ENCODE results near the gene ITGAX.

Gene ITGAX

DNA sequence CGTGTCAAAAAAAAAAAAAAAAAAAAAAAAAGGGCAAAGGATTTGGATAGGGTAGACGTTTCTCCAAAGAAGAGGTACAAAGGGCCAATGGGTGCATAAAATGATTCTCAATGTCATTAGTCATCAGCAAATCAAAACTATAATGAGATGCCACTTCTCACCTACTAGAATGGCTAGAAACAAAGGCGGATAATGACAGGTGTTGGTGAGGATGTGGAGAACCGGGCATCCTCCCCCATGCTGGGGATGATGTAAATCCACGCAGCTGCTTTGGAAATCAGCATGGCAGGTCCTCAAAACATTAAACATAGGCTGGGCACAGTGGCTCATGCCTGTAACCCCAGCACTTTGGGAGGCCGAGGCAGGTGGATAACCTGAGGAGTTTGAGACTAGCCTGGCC, 9.4 kb downstream of the ITGAX start:
- CTCF ChIA-PET, result no interaction called here
- no peaks in the 10 kb centered on the region for H3K9me3 ChIP-seq (ENCODE audit: control extremely low read depth in 1 of 5, control insufficient read depth in 4 of 5, insufficient read depth in 2 of 5, low read depth in 1 of 5, low read length in 4 of 5)
- WGBS (ENCODE audit: insufficient coverage), result no CpG with 5 or more reads among the region's 6 CpGs
- peaks cover 6 to 20% (median 15%) of the 10 kb centered on the region in 4 experiments for H3K4me1 ChIP-seq (ENCODE audit: control extremely low read depth in 1 of 4, control insufficient read depth in 4 of 4, insufficient read depth in 4 of 4, low read length in 3 of 4)
- no peak for DNase-seq
- H3K27ac ChIP-seq (ENCODE audit: insufficient read depth in 1 of 2, low read depth in 1 of 2, low read length in 2 of 2, poor library complexity in 1 of 2, severe bottlenecking in 2 of 2), result no peak overlapping the region
- H3K4me3 ChIP-seq (ENCODE audit: control insufficient read depth in 1 of 7, extremely low read depth in 1 of 7, insufficient read depth in 4 of 7, low read depth in 2 of 7, low read length in 6 of 7), result no peak overlapping the region
- POLR2A ChIA-PET, result interaction anchor here (0.7 kb wide), 1 partner anchor 93 kb away, joined by 3 read pairs; no protein-coding TSS in a partner anchor
- no peaks in the 10 kb centered on the region for H3K27me3 ChIP-seq (replicated peaks in 2 of 5; ENCODE audit: control insufficient read depth in 4 of 5, insufficient read depth in 5 of 5, low read length in 4 of 5)
- H3K36me3 ChIP-seq (ENCODE audit: control insufficient read depth in 4 of 4, insufficient read depth in 4 of 4, low read length in 3 of 4), result no peaks in the 10 kb centered on the region

DNA sequence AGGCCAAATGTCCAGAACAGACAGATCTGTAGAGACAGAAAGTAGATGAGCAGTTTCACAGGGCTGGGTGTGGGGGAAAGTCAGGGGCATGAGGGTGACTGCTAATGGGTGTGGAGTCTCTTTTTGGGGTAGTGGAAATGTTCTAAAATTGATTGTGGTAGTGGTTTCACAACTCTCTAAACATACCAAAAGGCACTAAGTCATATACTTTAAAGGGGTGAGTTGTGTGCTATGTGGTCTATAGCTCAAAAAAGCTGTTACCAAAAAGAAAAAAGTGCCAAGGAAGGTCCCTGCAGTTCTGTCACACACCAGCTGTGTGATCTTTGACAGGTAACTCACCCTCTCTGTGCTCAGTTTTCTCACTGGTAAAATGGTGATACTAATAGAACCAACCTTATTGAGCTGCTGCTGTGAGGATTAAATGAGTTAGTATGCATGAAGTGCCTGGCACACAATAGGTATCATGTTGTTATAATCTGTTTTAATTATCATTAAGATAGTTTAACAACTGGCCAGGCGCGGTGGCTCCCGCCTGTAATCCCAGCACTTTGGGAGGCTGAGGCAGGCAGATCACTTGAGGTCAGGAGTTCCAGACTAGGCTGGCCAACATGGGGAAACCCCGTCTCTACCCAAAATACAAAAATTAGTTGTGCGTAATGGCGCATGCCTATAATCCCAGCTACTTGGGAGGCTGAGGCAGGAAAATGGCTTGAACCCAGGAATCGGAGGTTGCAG, 10.3 kb downstream of the ITGAX start:
- peaks cover 6 to 20% (median 15%) of the 10 kb centered on the region in 4 experiments for H3K4me1 ChIP-seq (ENCODE audit: control extremely low read depth in 1 of 4, control insufficient read depth in 4 of 4, insufficient read depth in 4 of 4, low read length in 3 of 4)
- no peaks in the 10 kb centered on the region for H3K9me3 ChIP-seq (ENCODE audit: control extremely low read depth in 1 of 5, control insufficient read depth in 4 of 5, insufficient read depth in 2 of 5, low read depth in 1 of 5, low read length in 4 of 5)
- WGBS (ENCODE audit: insufficient coverage), result 96% methylated on average over 4 of the region's 7 CpGs
- DNase-seq, result no peak
- POLR2A ChIA-PET, result interaction anchor here (0.6 to 0.7 kb wide), 2 partner anchors 9 to 93 kb away, joined by 3 read pairs; no protein-coding TSS in a partner anchor
- H3K27me3 ChIP-seq (replicated peaks in 2 of 5; ENCODE audit: control insufficient read depth in 4 of 5, insufficient read depth in 5 of 5, low read length in 4 of 5), result no peaks in the 10 kb centered on the region
- H3K36me3 ChIP-seq (ENCODE audit: control insufficient read depth in 4 of 4, insufficient read depth in 4 of 4, low read length in 3 of 4), result no peaks in the 10 kb centered on the region
- no peak overlapping the region for H3K4me3 ChIP-seq (ENCODE audit: control insufficient read depth in 1 of 7, extremely low read depth in 1 of 7, insufficient read depth in 4 of 7, low read depth in 2 of 7, low read length in 6 of 7)
- CTCF ChIA-PET, result interaction anchor here (1.3 kb wide), 1 partner anchor 17 kb away, joined by 5 read pairs; no protein-coding TSS in a partner anchor
- no peak overlapping the region for H3K27ac ChIP-seq (ENCODE audit: insufficient read depth in 1 of 2, low read depth in 1 of 2, low read length in 2 of 2, poor library complexity in 1 of 2, severe bottlenecking in 2 of 2)

DNA sequence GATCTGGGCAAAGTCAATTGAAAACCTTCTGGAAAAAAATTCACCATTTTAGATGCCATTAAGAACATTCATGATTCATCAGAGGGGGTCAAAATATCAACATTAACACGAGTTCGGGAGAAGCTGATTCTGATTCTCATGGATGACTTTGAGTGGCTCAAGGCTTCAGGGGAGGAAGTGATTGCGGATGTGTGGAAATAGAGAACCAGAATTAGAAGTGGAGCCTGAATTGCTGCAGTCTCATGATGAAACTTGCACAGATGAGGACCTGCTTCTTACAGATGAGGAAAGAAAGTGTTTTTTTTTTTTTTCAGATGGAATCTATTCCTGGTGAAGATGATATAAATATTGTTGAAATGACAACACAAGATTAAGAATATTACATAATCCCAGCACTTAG, 12.9 kb downstream of the ITGAX start:
- CTCF ChIA-PET, result interaction anchor here (0.7 to 1.6 kb wide), 3 partner anchors 10 to 20 kb away, joined by 3 to 7 read pairs (median 6); no protein-coding TSS in a partner anchor
- no peaks in the 10 kb centered on the region for H3K9me3 ChIP-seq (ENCODE audit: control extremely low read depth in 1 of 5, control insufficient read depth in 4 of 5, insufficient read depth in 2 of 5, low read depth in 1 of 5, low read length in 4 of 5)
- WGBS (ENCODE audit: insufficient coverage), result 3% methylated on average over 3 of the region's 3 CpGs
- H3K27ac ChIP-seq (ENCODE audit: insufficient read depth in 1 of 2, low read depth in 1 of 2, low read length in 2 of 2, poor library complexity in 1 of 2, severe bottlenecking in 2 of 2), result no peak overlapping the region
- DNase-seq, result peak in 2 of 3 donors; percentile 71 to 75
- peaks cover 6 to 20% (median 15%) of the 10 kb centered on the region in 4 experiments for H3K4me1 ChIP-seq (ENCODE audit: control extremely low read depth in 1 of 4, control insufficient read depth in 4 of 4, insufficient read depth in 4 of 4, low read length in 3 of 4)
- H3K36me3 ChIP-seq (ENCODE audit: control insufficient read depth in 4 of 4, insufficient read depth in 4 of 4, low read length in 3 of 4), result no peaks in the 10 kb centered on the region
- no peaks in the 10 kb centered on the region for H3K27me3 ChIP-seq (replicated peaks in 2 of 5; ENCODE audit: control insufficient read depth in 4 of 5, insufficient read depth in 5 of 5, low read length in 4 of 5)
- POLR2A ChIA-PET, result no interaction called here
- no peak overlapping the region for H3K4me3 ChIP-seq (ENCODE audit: control insufficient read depth in 1 of 7, extremely low read depth in 1 of 7, insufficient read depth in 4 of 7, low read depth in 2 of 7, low read length in 6 of 7)

DNA sequence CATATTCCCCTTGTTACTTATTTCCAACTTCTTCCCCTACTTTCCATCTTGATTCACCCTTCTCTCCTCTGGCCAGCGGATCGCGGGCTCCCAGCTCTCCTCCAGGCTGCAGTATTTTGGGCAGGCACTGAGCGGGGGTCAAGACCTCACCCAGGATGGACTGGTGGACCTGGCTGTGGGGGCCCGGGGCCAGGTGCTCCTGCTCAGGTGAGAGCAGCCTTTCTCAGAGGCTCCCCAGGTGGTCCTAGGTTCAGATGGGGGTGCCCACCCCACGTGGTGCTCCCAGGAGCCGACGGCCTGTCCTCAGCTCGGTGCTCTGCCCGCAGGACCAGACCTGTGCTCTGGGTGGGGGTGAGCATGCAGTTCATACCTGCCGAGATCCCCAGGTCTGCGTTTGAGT, 16.0 kb downstream of the ITGAX start:
- H3K27me3 ChIP-seq (replicated peaks in 2 of 5; ENCODE audit: control insufficient read depth in 4 of 5, insufficient read depth in 5 of 5, low read length in 4 of 5), result no peaks in the 10 kb centered on the region
- H3K4me3 ChIP-seq (ENCODE audit: control insufficient read depth in 1 of 7, extremely low read depth in 1 of 7, insufficient read depth in 4 of 7, low read depth in 2 of 7, low read length in 6 of 7), result no peak overlapping the region
- no peak overlapping the region for H3K27ac ChIP-seq (ENCODE audit: insufficient read depth in 1 of 2, low read depth in 1 of 2, low read length in 2 of 2, poor library complexity in 1 of 2, severe bottlenecking in 2 of 2)
- CTCF ChIA-PET, result no interaction called here
- H3K4me1 ChIP-seq (ENCODE audit: control extremely low read depth in 1 of 4, control insufficient read depth in 4 of 4, insufficient read depth in 4 of 4, low read length in 3 of 4), result peaks cover 6 to 20% (median 15%) of the 10 kb centered on the region in 4 experiments
- POLR2A ChIA-PET, result no interaction called here
- no peak for DNase-seq
- H3K9me3 ChIP-seq (ENCODE audit: control extremely low read depth in 1 of 5, control insufficient read depth in 4 of 5, insufficient read depth in 2 of 5, low read depth in 1 of 5, low read length in 4 of 5), result peaks cover 0 to 7% (median 0%) of the 10 kb centered on the region in 5 experiments
- no peaks in the 10 kb centered on the region for H3K36me3 ChIP-seq (ENCODE audit: control insufficient read depth in 4 of 4, insufficient read depth in 4 of 4, low read length in 3 of 4)
- whole genome bisulfite sequencing (ENCODE audit: insufficient coverage), result 94% methylated on average over 11 of the region's 12 CpGs

DNA sequence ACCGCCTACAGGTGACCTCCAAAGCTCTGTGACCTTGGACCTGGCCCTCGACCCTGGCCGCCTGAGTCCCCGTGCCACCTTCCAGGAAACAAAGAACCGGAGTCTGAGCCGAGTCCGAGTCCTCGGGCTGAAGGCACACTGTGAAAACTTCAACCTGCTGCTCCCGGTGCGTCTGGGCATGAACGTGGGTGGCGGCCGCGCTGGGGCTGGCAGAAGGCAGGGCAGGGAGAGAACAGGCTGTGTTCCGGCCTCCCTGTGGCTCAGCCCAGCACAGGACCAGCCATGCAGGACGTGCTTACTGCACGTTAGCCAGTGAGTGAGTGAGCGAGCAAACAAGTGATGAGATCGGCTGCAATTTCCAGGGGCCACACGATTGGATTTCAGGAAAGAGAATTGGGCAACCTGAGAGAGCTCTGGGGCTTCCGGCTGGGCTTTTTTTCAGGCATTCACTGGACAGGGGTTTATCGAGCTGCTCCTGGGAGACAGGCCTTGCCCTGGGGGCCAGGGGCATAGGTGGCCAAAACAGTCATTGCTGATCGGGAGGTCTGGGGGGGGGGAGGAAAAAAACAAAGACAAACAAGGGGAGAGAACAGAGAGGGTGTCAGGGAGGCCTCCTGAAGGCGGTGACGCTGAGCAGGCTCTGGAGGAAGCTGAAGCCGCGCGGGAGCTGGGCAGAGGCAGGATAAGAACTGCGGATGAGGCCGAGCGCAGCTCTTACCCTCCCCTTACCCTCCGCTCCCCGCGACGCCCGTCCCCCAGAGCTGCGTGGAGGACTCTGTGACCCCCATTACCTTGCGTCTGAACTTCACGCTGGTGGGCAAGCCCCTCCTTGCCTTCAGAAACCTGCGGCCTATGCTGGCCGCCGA, 16.9 kb downstream of the ITGAX start:
- Histone ChIP-seq H3K4me3 (ENCODE audit: control insufficient read depth in 1 of 7, extremely low read depth in 1 of 7, insufficient read depth in 4 of 7, low read depth in 2 of 7, low read length in 6 of 7) (no peak overlapping the region), H3K27ac (ENCODE audit: insufficient read depth in 1 of 2, low read depth in 1 of 2, low read length in 2 of 2, poor library complexity in 1 of 2, severe bottlenecking in 2 of 2) (no peak overlapping the region), H3K36me3 (ENCODE audit: control insufficient read depth in 4 of 4, insufficient read depth in 4 of 4, low read length in 3 of 4) (no peaks in the 10 kb centered on the region), H3K4me1 (ENCODE audit: control extremely low read depth in 1 of 4, control insufficient read depth in 4 of 4, insufficient read depth in 4 of 4, low read length in 3 of 4) (peaks cover 6 to 14% (median 12%) of the 10 kb centered on the region in 4 experiments), H3K27me3 (replicated peaks in 2 of 5; ENCODE audit: control insufficient read depth in 4 of 5, insufficient read depth in 5 of 5, low read length in 4 of 5) (no peaks in the 10 kb centered on the region), H3K9me3 (ENCODE audit: control extremely low read depth in 1 of 5, control insufficient read depth in 4 of 5, insufficient read depth in 2 of 5, low read depth in 1 of 5, low read length in 4 of 5) (peaks cover 0 to 7% (median 0%) of the 10 kb centered on the region in 5 experiments)
- DNase-seq, result no peak
- WGBS (ENCODE audit: insufficient coverage), result 97% methylated on average over 41 of the region's 42 CpGs
- ChIA-PET CTCF (interaction anchor here (1.0 to 5.3 kb wide), 2 partner anchors 13 to 72 kb away, joined by 3 to 33 read pairs; no protein-coding TSS in a partner anchor), POLR2A (no interaction called here)

DNA sequence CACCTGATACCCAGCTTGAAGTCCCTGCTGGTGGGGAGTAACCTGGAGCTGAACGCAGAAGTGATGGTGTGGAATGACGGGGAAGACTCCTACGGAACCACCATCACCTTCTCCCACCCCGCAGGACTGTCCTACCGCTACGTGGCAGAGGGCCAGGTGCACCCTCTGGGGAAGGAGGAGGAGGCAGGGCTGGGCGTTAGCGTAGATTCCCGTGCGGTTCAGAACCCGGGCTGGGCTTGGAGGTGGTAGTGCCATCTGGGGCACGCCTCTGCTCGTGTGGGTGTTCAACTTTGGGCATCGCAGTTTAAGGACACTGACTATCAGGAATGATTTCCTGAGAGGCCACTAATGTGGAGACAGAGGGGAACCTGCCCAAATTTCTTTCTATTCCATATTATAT, 18.3 kb downstream of the ITGAX start:
- H3K27me3 ChIP-seq (replicated peaks in 2 of 5; ENCODE audit: control insufficient read depth in 4 of 5, insufficient read depth in 5 of 5, low read length in 4 of 5), result no peaks in the 10 kb centered on the region
- H3K4me1 ChIP-seq (ENCODE audit: control extremely low read depth in 1 of 4, control insufficient read depth in 4 of 4, insufficient read depth in 4 of 4, low read length in 3 of 4), result peaks cover 0 to 1% (median under 1%) of the 10 kb centered on the region in 4 experiments
- no peak overlapping the region for H3K4me3 ChIP-seq (ENCODE audit: control insufficient read depth in 1 of 7, extremely low read depth in 1 of 7, insufficient read depth in 4 of 7, low read depth in 2 of 7, low read length in 6 of 7)
- ChIA-PET POLR2A (no interaction called here), CTCF (interaction anchor here (5.3 kb wide), 1 partner anchor 11 kb away, joined by 33 read pairs; no protein-coding TSS in a partner anchor)
- H3K27ac ChIP-seq (ENCODE audit: insufficient read depth in 1 of 2, low read depth in 1 of 2, low read length in 2 of 2, poor library complexity in 1 of 2, severe bottlenecking in 2 of 2), result no peak overlapping the region
- no peak for DNase-seq
- 100% methylated on average over 1 of the region's 14 CpGs for WGBS (ENCODE audit: insufficient coverage)
- H3K36me3 ChIP-seq (ENCODE audit: control insufficient read depth in 4 of 4, insufficient read depth in 4 of 4, low read length in 3 of 4), result no peaks in the 10 kb centered on the region
- peaks cover 0 to 7% (median 0%) of the 10 kb centered on the region in 5 experiments for H3K9me3 ChIP-seq (ENCODE audit: control extremely low read depth in 1 of 5, control insufficient read depth in 4 of 5, insufficient read depth in 2 of 5, low read depth in 1 of 5, low read length in 4 of 5)

All from common myeloid progenitor, CD34-positive (primary cell).